ENCODE measurements around the gene AXIN1.

DNA sequence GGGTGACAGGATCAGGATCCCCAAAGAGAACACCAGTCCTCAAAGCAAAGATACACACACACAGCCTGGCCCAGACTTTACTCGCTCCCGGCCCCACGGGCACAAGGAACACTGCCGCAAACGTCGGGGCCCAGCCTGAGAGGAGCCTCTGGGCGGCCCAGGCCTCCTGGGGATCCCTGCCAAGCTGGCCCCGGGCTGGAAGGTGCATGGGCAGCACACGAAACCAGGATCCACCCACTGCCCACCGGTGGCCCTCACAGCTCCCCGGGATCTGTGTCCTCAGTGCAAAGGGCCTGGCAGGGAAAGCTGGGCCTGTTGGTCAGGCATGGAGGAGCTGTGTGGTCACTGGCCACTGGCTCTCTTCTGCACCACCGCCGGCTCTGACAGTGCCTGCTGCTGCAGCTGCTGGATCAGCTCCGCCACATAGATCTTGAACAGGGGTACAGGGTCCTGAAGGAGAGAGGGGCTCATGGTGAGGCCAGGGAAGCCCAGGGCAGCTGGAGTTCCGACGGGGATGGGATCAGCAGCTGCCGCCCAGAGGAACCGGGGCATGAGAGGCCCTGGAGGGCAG, 14.9 kb upstream of the AXIN1 start:
- TF ChIP-seq, protein P1, sequence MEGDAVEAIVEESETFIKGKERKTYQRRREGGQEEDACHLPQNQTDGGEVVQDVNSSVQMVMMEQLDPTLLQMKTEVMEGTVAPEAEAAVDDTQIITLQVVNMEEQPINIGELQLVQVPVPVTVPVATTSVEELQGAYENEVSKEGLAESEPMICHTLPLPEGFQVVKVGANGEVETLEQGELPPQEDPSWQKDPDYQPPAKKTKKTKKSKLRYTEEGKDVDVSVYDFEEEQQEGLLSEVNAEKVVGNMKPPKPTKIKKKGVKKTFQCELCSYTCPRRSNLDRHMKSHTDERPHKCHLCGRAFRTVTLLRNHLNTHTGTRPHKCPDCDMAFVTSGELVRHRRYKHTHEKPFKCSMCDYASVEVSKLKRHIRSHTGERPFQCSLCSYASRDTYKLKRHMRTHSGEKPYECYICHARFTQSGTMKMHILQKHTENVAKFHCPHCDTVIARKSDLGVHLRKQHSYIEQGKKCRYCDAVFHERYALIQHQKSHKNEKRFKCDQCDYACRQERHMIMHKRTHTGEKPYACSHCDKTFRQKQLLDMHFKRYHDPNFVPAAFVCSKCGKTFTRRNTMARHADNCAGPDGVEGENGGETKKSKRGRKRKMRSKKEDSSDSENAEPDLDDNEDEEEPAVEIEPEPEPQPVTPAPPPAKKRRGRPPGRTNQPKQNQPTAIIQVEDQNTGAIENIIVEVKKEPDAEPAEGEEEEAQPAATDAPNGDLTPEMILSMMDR (IDR thresholded peaks at IDR 0.05), result no peak
- TF ChIP-seq POLR2A (IDR thresholded peaks at IDR 0.05), result no peak
